Amygdala (tissue), 56 donors: ENCODE data around the gene APOL1.
"Not testable (repeated sequence)": the region's sequence is repeated elsewhere in the genome, so short reads cannot be mapped to it uniquely, and the experiment has no call there.

Experiments used
- DNase-seq, 56 donors: peaks; one replicate each; lab custom pipeline; 2025; lab: John Stamatoyannopoulos, UW

The APOL1 gene

GRCh38 chr22:36252754-36253522, at the start of gene APOL1:
Gene APOL1 (plus strand): TSS chr22:36253133. CDS start chr22:36254956, 1,823 bp downstream.
- DNase-seq = no peak

GRCh38 chr22:36203441-36203840, 49.5 kb upstream of the APOL1 start:
- not testable (repeated sequence) for DNase-seq

- DNase-seq = no peak
Observed at GRCh38 chr22:36204001-36204631, 48.8 kb upstream of the APOL1 start.

GRCh38 chr22:36204632-36205015, 48.3 kb upstream of the APOL1 start:
- no peak for DNase-seq

GRCh38 chr22:36205573-36205972, 47.4 kb upstream of the APOL1 start:
- not testable (repeated sequence) for DNase-seq

- DNase-seq = no peak
Observed at GRCh38 chr22:36206255-36206654, 46.7 kb upstream of the APOL1 start.

- DNase-seq = no peak
Observed at GRCh38 chr22:36208162-36208765, 44.7 kb upstream of the APOL1 start.

- no peak for DNase-seq
Observed at GRCh38 chr22:36208914-36209313, 44.0 kb upstream of the APOL1 start.

- DNase-seq = not testable (repeated sequence)
Observed at GRCh38 chr22:36209488-36209908, 43.4 kb upstream of the APOL1 start.

- no peak for DNase-seq
Observed at GRCh38 chr22:36210224-36210623, 42.7 kb upstream of the APOL1 start.

GRCh38 chr22:36211237-36211861, 41.6 kb upstream of the APOL1 start:
- peak in 2 of 56 donors; percentile 5 to 15 for DNase-seq

GRCh38 chr22:36212901-36213300, 40.0 kb upstream of the APOL1 start:
- no peak for DNase-seq

- no peak for DNase-seq
Observed at GRCh38 chr22:36213586-36213985, 39.3 kb upstream of the APOL1 start.

GRCh38 chr22:36215981-36216380, 37.0 kb upstream of the APOL1 start:
- DNase-seq = no peak

- no peak for DNase-seq
Observed at GRCh38 chr22:36218648-36219193, 34.2 kb upstream of the APOL1 start.

- DNase-seq = peak in 2 of 56 donors; percentile 25 to 37
Observed at GRCh38 chr22:36220451-36220921, 32.4 kb upstream of the APOL1 start.

- DNase-seq = peak in 14 of 56 donors; percentile 8 to 63 (median 24)
Observed at GRCh38 chr22:36221799-36222751, 30.9 kb upstream of the APOL1 start.

- DNase-seq = no peak
Observed at GRCh38 chr22:36222887-36223450, 30.0 kb upstream of the APOL1 start.

GRCh38 chr22:36223504-36223903, 29.4 kb upstream of the APOL1 start:
- DNase-seq = no peak
